WTC11 (cell line): ENCODE measurements around the gene KCNV2. TPM values are rescaled to one million over a fixed set of nuclear protein-coding genes. Genes with fewer than 3 reads are reported as not detected.
A peak's percentile ranks its signal among the peaks of the same experiment; 100 is the strongest.

Experiments
- ATAC-seq: fragments of 200-7000 bp; cut with Tn5 transposase; 2 replicates; pipeline ENCODE4 v1.10.0; 2021; ENCODE audit warnings: mild to moderate bottlenecking, moderate library complexity
- CTCF ChIA-PET: fragments of 300-600 bp; sonication (Branson Sonifier 250); formaldehyde crosslinking; loops from one replicate; lab custom pipeline; 2021; ENCODE audit warnings: antibody characterized with exemption; lab: Charles Lee
- POLR2A ChIA-PET: fragments of 350-600 bp; sonication (Branson Sonifier 250); formaldehyde crosslinking; loops from one replicate; lab custom pipeline; 2021; ENCODE audit warnings: antibody characterized with exemption; lab: Charles Lee
- DNase-seq: peaks from one replicate; pipeline ENCODE4 v3.0.0; 2021; ENCODE audit warnings: low spot score
- H3K27ac Mint-ChIP-seq: 2 replicates; pipeline ENCODE4 v1.8.0; 2021; ENCODE audit warnings: mixed read lengths
- H3K27me3 Mint-ChIP-seq: 2 replicates; pipeline ENCODE4 v1.8.0; 2021; ENCODE audit warnings: low read depth, mild to moderate bottlenecking, moderate library complexity, mixed read lengths
- H3K36me3 Mint-ChIP-seq: 2 replicates; pipeline ENCODE4 v1.8.0; 2021; ENCODE audit warnings: mixed read lengths
- H3K4me1 Mint-ChIP-seq: 2 replicates; pipeline ENCODE4 v1.8.0; 2022; ENCODE audit warnings: mixed read lengths
- H3K4me3 Mint-ChIP-seq: 2 replicates; pipeline ENCODE4 v1.8.0; 2021; ENCODE audit warnings: mild to moderate bottlenecking, moderate library complexity, mixed read lengths
- H3K9me3 Mint-ChIP-seq: 2 replicates; pipeline ENCODE4 v1.8.0; 2021; ENCODE audit warnings: mixed read lengths
- AFF4 ChIP-seq: sonication (generic); formaldehyde crosslinking; IDR thresholded peaks from 2 replicates; pipeline ENCODE4 v1.8.1; 2023; ENCODE audit warnings: mild to moderate bottlenecking, missing genetic modification reagents, borderline replicate concordance
- ATF6 ChIP-seq: sonication (generic); formaldehyde crosslinking; IDR thresholded peaks from 2 replicates; pipeline ENCODE4 v1.8.1; 2023; ENCODE audit warnings: mild to moderate bottlenecking, missing genetic modification reagents
- CREB1 ChIP-seq: sonication (generic); formaldehyde crosslinking; IDR thresholded peaks from 2 replicates; pipeline ENCODE4 v1.8.0; 2023; ENCODE audit warnings: mild to moderate bottlenecking, missing genetic modification reagents
- FOXP1 ChIP-seq: sonication (generic); formaldehyde crosslinking; IDR thresholded peaks from 2 replicates; pipeline ENCODE4 v1.8.0; 2022; ENCODE audit warnings: missing genetic modification reagents, mild to moderate bottlenecking, moderate library complexity, borderline replicate concordance
- FOXP4 ChIP-seq: sonication (generic); formaldehyde crosslinking; IDR thresholded peaks from 2 replicates; pipeline ENCODE4 v1.8.0; 2022; ENCODE audit warnings: mild to moderate bottlenecking, missing genetic modification reagents
- NFE2L1 ChIP-seq: sonication (generic); formaldehyde crosslinking; IDR thresholded peaks from 2 replicates; pipeline ENCODE4 v1.8.1; 2023; ENCODE audit warnings: missing genetic modification reagents
- NFYB ChIP-seq: sonication (generic); formaldehyde crosslinking; conservative IDR thresholded peaks from 2 replicates; pipeline ENCODE4 v1.8.0; 2022; ENCODE audit warnings: low read depth, missing genetic modification reagents
- SOX15 ChIP-seq: fragments of 250-450 bp; sonication (Bioruptor Pico); IDR thresholded peaks from 2 replicates; pipeline ENCODE4 v1.9.0; 2021; ENCODE audit warnings: mild to moderate bottlenecking
- TCF7 ChIP-seq: sonication (generic); formaldehyde crosslinking; IDR thresholded peaks from 2 replicates; pipeline ENCODE4 v1.8.0; 2022; ENCODE audit warnings: mild to moderate bottlenecking, low read depth, missing genetic modification reagents, moderate library complexity
- USF1 ChIP-seq: sonication (generic); formaldehyde crosslinking; IDR thresholded peaks from 2 replicates; pipeline ENCODE4 v1.8.0; 2022; ENCODE audit warnings: mild to moderate bottlenecking, missing genetic modification reagents
- ZNF138 ChIP-seq: sonication (generic); formaldehyde crosslinking; conservative IDR thresholded peaks from 2 replicates; pipeline ENCODE4 v1.8.1; 2022; ENCODE audit warnings: mild to moderate bottlenecking, moderate library complexity, missing genetic modification reagents
- ZNF263 ChIP-seq: sonication (generic); formaldehyde crosslinking; IDR thresholded peaks from 2 replicates; pipeline ENCODE4 v1.8.1; 2022; ENCODE audit warnings: low read depth, mild to moderate bottlenecking, moderate library complexity, missing genetic modification reagents
- ZNF281 ChIP-seq: sonication (generic); formaldehyde crosslinking; IDR thresholded peaks from 2 replicates; pipeline ENCODE4 v1.8.0; 2023; ENCODE audit warnings: mild to moderate bottlenecking, missing genetic modification reagents
- ZNF396 ChIP-seq: fragments of 250-450 bp; sonication (Bioruptor Pico); IDR thresholded peaks from 2 replicates; pipeline ENCODE4 v1.8.0; 2021; ENCODE audit warnings: mild to moderate bottlenecking, moderate library complexity, borderline replicate concordance
- ZNF425 ChIP-seq: fragments of 250-450 bp; sonication (Bioruptor Pico); conservative IDR thresholded peaks from 2 replicates; pipeline ENCODE4 v1.9.0; 2021; ENCODE audit warnings: mild to moderate bottlenecking
- ZNF671 ChIP-seq: fragments of 250-450 bp; sonication (Bioruptor Pico); IDR thresholded peaks from 2 replicates; pipeline ENCODE4 v1.8.0; 2021; ENCODE audit warnings: mild to moderate bottlenecking
- total RNA-seq: library from RNA; stranded (reverse); gene quantifications from 3 replicates; pipeline ENCODE4 v1.2.3, GENCODE V29; 2021
- TF ChIP-seq, protein P1 (sequence below): sonication (generic); formaldehyde crosslinking; IDR thresholded peaks from 2 replicates; pipeline ENCODE4 v1.8.0; 2023; ENCODE audit warnings: missing genetic modification reagents
- TF ChIP-seq, protein P2 (sequence below): sonication (generic); formaldehyde crosslinking; IDR thresholded peaks from 2 replicates; pipeline ENCODE4 v1.8.1; 2023; ENCODE audit warnings: mild to moderate bottlenecking, missing genetic modification reagents, moderate library complexity

Gene KCNV2
- total RNA-seq, 1 experiment from 2014 or later: not detected

DNA sequence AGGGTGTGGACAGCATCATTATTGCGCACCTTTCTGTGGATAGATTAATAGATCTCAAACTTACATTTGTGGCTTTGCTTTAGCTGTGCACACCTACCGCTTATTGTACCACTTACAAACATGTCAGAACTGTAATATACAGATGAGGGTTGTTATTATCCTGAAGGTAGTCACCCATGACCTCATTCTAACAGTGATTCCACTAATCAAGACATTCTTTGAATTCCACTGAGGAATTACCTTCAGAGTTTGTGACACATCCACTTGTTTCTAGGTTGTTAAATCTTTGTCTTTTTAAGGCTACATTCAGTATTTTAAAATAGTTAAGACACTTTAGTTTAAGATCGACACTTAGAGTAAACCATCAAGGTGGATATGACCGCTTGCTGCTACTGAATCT is 7.8 kb downstream of the KCNV2 start:
- H3K4me1 Mint-ChIP-seq: peaks cover 20% of the 10 kb centered on the region
- ATAC-seq: no peak
- TF ChIP-seq SOX15 (CRISPR knock-in tag) (no peak), NFYB (CRISPR knock-in tag) (no peak)
- TF ChIP-seq, protein P1, sequence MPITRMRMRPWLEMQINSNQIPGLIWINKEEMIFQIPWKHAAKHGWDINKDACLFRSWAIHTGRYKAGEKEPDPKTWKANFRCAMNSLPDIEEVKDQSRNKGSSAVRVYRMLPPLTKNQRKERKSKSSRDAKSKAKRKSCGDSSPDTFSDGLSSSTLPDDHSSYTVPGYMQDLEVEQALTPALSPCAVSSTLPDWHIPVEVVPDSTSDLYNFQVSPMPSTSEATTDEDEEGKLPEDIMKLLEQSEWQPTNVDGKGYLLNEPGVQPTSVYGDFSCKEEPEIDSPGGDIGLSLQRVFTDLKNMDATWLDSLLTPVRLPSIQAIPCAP (CRISPR knock-in tag): no peak
- ChIA-PET POLR2A (no interaction called here), CTCF (no interaction called here)
- H3K9me3 Mint-ChIP-seq: peaks cover 3% of the 10 kb centered on the region; the same call in 1 of the 2 replicates
- H3K27me3 Mint-ChIP-seq: no peaks in the 10 kb centered on the region
- no peak overlapping the region for H3K4me3 Mint-ChIP-seq
- DNase-seq: no peak
- H3K27ac Mint-ChIP-seq: no peak overlapping the region
- no peaks in the 10 kb centered on the region for H3K36me3 Mint-ChIP-seq

DNA sequence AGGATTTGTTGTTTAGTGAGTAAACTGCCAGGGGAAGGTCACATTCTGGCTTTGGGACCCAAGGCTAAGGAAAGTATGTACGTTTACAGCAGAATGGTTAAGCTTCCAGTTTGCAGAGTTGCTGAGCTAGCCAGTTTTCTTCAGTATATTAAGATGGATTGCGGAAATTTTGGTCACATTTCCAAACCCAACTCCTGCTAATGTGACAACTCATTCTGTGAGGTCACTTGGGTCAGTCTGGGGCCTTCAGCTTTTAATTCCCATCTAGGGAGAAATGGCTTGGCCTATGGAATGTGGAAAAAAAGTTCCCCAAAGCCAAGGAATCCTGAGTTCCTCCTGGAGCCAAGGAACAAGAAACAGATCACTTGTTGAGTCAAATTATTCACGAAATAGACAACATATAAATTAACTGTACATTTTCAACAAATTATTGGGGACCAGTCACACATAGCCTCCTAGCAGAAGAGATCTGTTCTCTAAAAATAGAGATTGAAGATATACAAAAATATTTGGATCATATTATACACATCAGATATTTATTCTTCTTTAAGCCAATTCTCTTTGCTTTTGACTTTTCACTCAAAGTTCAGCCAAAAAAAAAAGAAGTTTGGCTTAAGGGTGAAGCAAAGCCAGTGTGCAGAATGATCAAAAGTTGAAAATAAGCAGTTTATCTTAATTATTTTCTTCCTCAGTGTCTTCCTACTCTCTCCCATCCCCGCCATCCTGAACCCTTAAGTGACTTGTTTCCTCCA is 8.8 kb downstream of the KCNV2 start:
- H3K9me3 Mint-ChIP-seq: peaks cover 3% of the 10 kb centered on the region; the same call in 1 of the 2 replicates
- no peak for DNase-seq
- no peaks in the 10 kb centered on the region for H3K36me3 Mint-ChIP-seq
- ATAC-seq: no peak
- CTCF ChIA-PET: no interaction called here
- no peak overlapping the region for H3K4me3 Mint-ChIP-seq
- H3K27ac Mint-ChIP-seq: peak overlapping the region; percentile 57; the same call in 1 of the 2 replicates
- POLR2A ChIA-PET: no interaction called here
- peaks cover 20% of the 10 kb centered on the region for H3K4me1 Mint-ChIP-seq
- no peaks in the 10 kb centered on the region for H3K27me3 Mint-ChIP-seq
- TF ChIP-seq NFE2L1 (CRISPR knock-in tag) (no peak), CREB1 (CRISPR knock-in tag) (no peak), ATF6 (no peak), FOXP4 (no peak), ZNF396 (CRISPR knock-in tag) (no peak), USF1 (CRISPR knock-in tag) (no peak), FOXP1 (no peak), ZNF138 (CRISPR knock-in tag) (no peak), ZNF281 (no peak), AFF4 (no peak), ZNF671 (CRISPR knock-in tag) (no peak), ZNF425 (CRISPR knock-in tag) (no peak), ZNF263 (CRISPR knock-in tag) (no peak), TCF7 (CRISPR knock-in tag) (no peak)
- TF ChIP-seq, protein P2, sequence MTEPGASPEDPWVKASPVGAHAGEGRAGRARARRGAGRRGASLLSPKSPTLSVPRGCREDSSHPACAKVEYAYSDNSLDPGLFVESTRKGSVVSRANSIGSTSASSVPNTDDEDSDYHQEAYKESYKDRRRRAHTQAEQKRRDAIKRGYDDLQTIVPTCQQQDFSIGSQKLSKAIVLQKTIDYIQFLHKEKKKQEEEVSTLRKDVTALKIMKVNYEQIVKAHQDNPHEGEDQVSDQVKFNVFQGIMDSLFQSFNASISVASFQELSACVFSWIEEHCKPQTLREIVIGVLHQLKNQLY (CRISPR knock-in tag): no peak
